Neutrophil (primary cell): ENCODE results near the gene CCDC14.

Experiments used
- H3K27ac ChIP-seq: fragments of 200-600 bp; sonication (generic); 2 replicates; pipeline ENCODE4 v1.5.1; 2016; ENCODE audit warnings: mild to moderate bottlenecking, moderate library complexity
- H3K27me3 ChIP-seq: fragments of 200-600 bp; sonication (generic); 2 replicates; pipeline ENCODE4 v1.6.0; 2016; ENCODE audit warnings: mild to moderate bottlenecking
- H3K36me3 ChIP-seq: fragments of 200-600 bp; sonication (generic); 2 replicates; pipeline ENCODE4 v1.5.1; 2017
- H3K4me1 ChIP-seq, 2 experiments: fragments of 200-600 bp in 1 of 2; sonication (generic) in 1 of 2; 1 replicate in 1 of 2; 2 replicates in 1 of 2; pipeline versions ENCODE4 v1.5.1 to v1.6.1; 2013 to 2016; ENCODE audit warnings: low read depth in 1 of 2, low read length in 1 of 2, mild to moderate bottlenecking in 1 of 2, moderate library complexity in 1 of 2; ENCODE audit not compliant: control insufficient read depth in 1 of 2, insufficient read depth in 1 of 2
- H3K4me3 ChIP-seq, 2 experiments: fragments of 200-600 bp in 1 of 2; sonication (generic) in 1 of 2; 1 replicate in 1 of 2; 2 replicates in 1 of 2; pipeline ENCODE4 v1.5.1; 2013 to 2016; ENCODE audit warnings: low read depth in 1 of 2, low read length in 1 of 2, mild to moderate bottlenecking in 1 of 2, moderate library complexity in 1 of 2
- H3K9me3 ChIP-seq: fragments of 200-600 bp; sonication (generic); 2 replicates; pipeline ENCODE4 v1.5.1; 2016
- CTCF ChIP-seq: fragments of 200-600 bp; sonication (generic); IDR thresholded peaks from 2 replicates; pipeline ENCODE4 v1.5.1; 2016; ENCODE audit warnings: antibody characterized with exemption

CCDC14 gene

DNA sequence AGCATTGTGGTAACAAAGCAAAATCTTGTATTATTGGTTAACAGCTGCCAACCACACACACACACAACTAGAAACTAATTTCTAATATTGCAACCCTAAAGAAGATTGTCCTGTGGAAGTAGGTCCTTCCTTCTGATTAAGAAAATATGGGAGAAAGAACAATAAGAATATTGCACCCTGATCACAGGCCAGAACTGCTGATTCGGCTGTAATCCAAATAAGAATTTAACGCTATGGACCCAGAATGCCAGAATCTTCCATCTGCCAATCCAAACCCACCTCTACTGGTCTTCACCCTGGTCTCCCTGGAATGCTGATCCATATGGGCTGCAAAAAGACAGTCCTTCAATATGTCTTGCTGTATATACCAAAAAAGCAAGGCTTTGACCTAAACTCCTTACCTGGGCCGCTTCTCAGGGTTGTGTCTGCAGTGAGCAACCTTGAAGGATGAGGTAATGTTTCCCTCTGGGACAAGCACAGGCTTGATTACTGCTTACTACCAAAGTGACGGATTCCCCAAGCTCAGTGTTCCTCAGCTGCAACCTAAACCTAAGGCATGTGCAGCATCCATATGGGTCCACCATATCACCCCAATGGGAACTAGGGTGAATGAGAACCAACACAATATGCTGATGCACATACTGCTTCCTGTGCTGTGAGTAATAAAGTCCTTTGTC is 8.0 kb downstream of the CCDC14 start:
- no peak overlapping the region for H3K27ac ChIP-seq
- H3K4me1 ChIP-seq, result no peaks in the 10 kb centered on the region
- no peaks in the 10 kb centered on the region for H3K9me3 ChIP-seq
- H3K36me3 ChIP-seq, result peaks cover 26% of the 10 kb centered on the region
- no peak overlapping the region for H3K4me3 ChIP-seq
- H3K27me3 ChIP-seq, result no peaks in the 10 kb centered on the region
- no peak for TF ChIP-seq CTCF

GRCh38 chr3:123951522-123952447 is 9.2 kb downstream of the CCDC14 start:
- no peak overlapping the region for H3K27ac ChIP-seq
- H3K36me3 ChIP-seq, result peaks cover 32% of the 10 kb centered on the region
- no peak for TF ChIP-seq CTCF
- H3K4me1 ChIP-seq, result no peaks in the 10 kb centered on the region
- H3K27me3 ChIP-seq, result no peaks in the 10 kb centered on the region
- no peaks in the 10 kb centered on the region for H3K9me3 ChIP-seq
- no peak overlapping the region for H3K4me3 ChIP-seq

DNA sequence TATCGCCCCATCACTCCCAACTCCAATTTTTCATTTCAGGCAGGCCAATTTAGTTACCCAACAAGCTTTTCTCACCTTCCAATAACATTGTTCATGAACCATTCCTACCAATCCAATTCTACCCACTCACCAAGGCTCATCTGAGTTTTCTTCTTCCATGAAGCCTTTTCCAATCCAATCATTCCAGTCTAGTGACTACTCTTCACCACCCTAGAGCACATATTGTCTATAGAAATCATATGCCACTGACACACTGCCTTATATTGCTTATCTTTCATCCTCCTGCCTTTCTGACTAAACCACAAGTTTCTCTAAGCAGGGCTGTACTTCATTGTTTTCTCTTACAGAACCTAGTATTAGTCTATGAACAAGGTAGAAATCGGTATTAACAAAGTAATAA is 11.4 kb downstream of the CCDC14 start:
- no peak overlapping the region for H3K27ac ChIP-seq
- H3K9me3 ChIP-seq, result no peaks in the 10 kb centered on the region
- H3K36me3 ChIP-seq, result peaks cover 43% of the 10 kb centered on the region
- no peaks in the 10 kb centered on the region for H3K4me1 ChIP-seq
- H3K4me3 ChIP-seq, result no peak overlapping the region
- TF ChIP-seq CTCF, result no peak
- no peaks in the 10 kb centered on the region for H3K27me3 ChIP-seq

GRCh38 chr3:123948449-123948848 is 12.6 kb downstream of the CCDC14 start:
- no peaks in the 10 kb centered on the region for H3K27me3 ChIP-seq
- no peaks in the 10 kb centered on the region for H3K9me3 ChIP-seq
- no peak for TF ChIP-seq CTCF
- no peak overlapping the region for H3K27ac ChIP-seq
- H3K36me3 ChIP-seq, result peaks cover 51% of the 10 kb centered on the region
- no peak overlapping the region for H3K4me3 ChIP-seq
- H3K4me1 ChIP-seq, result no peaks in the 10 kb centered on the region

DNA sequence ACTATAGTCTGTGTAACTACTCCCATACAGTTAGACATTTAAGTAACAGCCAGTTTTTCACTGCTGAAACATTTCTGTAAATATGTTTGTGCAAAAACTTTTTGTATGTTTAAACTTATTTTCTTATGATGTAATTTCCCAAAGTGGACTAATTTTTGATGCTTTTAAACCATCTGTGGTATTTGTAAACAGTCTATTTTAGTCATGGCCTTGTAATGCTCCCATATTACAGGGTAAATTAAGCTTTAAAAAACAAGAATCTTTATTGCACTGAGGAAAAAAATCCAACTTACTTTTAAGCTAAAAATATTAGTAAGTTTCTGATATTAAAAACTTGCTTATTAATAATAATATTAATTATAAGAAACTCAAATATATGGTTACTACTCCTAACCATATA is 13.5 kb downstream of the CCDC14 start:
- peaks cover 47% of the 10 kb centered on the region for H3K36me3 ChIP-seq
- TF ChIP-seq CTCF, result no peak
- H3K27me3 ChIP-seq, result no peaks in the 10 kb centered on the region
- H3K9me3 ChIP-seq, result no peaks in the 10 kb centered on the region
- H3K27ac ChIP-seq, result no peak overlapping the region
- H3K4me3 ChIP-seq, result no peak overlapping the region
- H3K4me1 ChIP-seq, result no peaks in the 10 kb centered on the region
